Activated CD8-positive, alpha-beta memory T cell treated with anti-CD3 and anti-CD28 coated beads, Interleukin-2, amount 50 U/mL, for 24 hours (primary cell): Measurements from ENCODE around the gene KRTAP9-7.
"Not testable (repeated sequence)": the region's sequence is repeated elsewhere in the genome, so short reads cannot be mapped to it uniquely, and the experiment has no call there.

Source experiments
- DNase-seq: peaks from one replicate; pipeline ENCODE4 v3.0.0-alpha.2; 2020; ENCODE audit errors: extremely low read depth

Gene KRTAP9-7, protein sequence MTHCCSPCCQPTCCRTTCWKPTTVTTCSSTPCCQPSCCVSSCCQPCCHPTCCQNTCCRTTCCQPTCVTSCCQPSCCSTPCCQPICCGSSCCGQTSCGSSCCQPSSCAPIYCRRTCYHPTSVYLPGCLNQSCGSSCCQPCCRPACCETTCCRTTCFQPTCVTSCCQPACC

DNA sequence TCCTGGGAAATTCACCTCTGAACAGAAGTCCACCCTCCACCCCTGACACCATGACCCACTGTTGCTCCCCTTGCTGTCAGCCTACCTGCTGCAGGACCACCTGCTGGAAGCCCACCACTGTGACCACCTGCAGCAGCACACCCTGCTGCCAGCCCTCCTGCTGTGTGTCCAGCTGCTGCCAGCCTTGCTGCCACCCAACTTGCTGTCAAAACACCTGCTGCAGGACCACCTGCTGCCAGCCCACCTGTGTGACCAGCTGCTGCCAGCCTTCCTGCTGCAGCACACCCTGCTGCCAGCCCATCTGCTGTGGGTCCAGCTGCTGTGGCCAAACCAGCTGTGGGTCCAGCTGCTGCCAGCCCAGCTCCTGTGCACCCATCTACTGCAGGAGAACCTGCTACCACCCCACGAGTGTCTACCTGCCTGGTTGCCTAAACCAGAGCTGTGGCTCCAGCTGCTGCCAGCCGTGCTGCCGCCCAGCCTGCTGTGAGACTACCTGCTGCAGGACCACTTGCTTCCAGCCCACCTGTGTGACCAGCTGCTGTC, at the start of gene KRTAP9-7:
Gene KRTAP9-7, plus strand, starts transcription at position 51 of the 543 bp plus-strand sequence. Its CDS starts 0 bp downstream, at position 51.
- DNase-seq = not testable (repeated sequence)

DNA sequence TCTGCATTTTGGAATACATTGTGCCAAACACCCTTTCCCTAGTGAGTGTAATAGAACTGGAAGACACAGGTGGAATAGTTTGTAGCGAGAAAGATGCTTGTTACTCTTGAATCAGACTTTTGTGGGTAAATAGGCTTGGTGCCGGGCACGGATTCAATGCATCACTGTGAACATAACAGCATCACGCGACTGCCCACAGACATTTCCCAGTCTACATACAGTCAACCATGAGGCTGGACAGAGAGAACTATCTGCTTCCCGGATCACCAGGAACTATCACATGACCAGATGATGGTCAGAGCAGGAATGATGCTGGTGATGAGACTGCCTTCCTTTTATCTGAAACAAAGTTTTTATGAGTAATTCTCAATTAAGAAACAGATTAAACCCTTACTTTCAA, 49.4 kb upstream of the KRTAP9-7 start:
- DNase-seq = no peak

DNA sequence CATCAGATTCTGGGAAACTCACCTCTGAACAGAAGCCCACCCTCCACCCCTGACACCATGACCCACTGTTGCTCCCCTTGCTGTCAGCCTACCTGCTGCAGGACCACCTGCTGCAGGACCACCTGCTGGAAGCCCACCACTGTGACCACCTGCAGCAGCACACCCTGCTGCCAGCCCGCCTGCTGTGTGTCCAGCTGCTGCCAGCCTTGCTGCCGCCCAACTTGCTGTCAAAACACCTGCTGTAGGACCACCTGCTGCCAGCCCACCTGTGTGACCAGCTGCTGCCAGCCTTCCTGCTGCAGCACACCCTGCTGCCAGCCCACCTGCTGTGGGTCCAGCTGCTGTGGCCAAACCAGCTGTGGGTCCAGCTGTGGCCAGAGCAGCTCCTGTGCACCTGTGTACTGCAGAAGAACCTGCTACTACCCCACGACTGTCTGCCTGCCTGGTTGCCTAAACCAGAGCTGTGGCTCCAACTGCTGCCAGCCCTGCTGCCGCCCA, 48.9 kb upstream of the KRTAP9-7 start, which contains the start of gene KRTAP9-2:
Gene KRTAP9-2, plus strand, starts transcription at position 51 of the 498 bp plus-strand sequence. Its CDS starts 7 bp downstream, at position 58.
- DNase-seq = not testable (repeated sequence)

DNA sequence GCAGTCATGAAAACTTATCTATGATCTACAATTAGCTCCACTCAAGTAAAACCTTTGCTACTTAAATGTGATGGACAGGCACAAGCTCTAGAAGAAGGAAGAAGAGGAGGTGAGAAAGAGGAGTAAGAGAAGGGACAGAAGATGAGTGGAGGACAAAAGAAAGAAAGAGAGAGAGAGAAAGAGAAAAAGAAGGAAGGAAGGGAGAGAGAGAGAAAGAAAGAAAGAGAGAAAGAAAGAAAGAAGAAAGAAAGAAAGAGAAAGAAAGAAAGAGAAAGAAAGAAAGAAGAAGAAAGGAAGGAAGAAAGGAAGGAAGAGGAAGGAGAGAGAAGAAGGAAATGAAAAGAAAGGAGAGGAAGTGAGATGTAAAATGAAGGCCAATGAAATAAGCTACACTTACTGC, 45.4 kb upstream of the KRTAP9-7 start:
- DNase-seq = no peak

DNA sequence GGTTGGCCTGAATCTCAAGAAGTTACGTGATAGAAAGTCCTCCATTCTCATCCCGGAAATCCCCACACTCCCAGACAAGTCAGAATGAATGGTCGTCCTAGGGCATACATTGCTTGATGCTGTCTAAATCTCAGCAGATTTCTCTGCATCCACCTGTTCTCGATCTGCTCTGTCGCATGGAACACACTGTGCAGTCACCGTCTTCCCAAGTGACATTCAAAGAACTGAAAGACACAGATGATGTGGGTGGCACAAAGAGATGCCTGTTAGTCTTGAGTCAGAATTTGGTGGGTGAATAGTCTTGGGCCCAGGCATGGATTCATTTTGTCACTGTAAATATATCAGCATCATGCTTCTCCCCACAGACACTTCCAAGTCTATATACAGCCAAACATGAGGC, 43.8 kb upstream of the KRTAP9-7 start:
- DNase-seq = no peak

DNA sequence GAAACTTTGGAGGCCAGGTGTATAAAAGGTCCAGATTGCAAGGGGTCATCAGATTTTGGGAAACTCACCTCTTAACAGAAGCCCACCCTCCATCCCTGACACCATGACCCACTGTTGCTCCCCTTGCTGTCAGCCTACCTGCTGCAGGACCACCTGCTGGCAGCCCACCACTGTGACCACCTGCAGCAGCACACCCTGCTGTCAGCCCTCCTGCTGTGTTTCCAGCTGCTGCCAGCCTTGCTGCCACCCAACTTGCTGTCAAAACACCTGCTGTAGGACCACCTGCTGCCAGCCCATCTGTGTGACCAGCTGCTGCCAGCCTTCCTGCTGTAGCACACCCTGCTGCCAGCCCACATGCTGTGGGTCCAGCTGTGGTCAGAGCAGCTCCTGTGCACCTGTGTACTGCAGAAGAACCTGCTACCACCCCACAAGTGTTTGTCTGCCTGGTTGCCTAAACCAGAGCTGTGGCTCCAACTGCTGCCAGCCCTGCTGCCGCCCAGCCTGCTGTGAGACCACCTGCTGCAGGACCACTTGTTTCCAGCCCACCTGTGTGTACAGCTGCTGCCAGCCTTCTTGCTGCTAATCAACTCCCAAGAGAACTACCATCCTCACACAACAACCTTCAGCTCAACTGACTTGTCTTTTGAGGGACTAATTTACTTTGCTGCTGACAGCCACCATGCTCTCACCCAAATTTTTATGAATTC, 42.9 kb upstream of the KRTAP9-7 start, which contains the start of gene KRTAP9-3:
Gene KRTAP9-3, plus strand, starts transcription at position 51 of the 707 bp plus-strand sequence. Its CDS starts 53 bp downstream, at position 104.
- DNase-seq = not testable (repeated sequence)

DNA sequence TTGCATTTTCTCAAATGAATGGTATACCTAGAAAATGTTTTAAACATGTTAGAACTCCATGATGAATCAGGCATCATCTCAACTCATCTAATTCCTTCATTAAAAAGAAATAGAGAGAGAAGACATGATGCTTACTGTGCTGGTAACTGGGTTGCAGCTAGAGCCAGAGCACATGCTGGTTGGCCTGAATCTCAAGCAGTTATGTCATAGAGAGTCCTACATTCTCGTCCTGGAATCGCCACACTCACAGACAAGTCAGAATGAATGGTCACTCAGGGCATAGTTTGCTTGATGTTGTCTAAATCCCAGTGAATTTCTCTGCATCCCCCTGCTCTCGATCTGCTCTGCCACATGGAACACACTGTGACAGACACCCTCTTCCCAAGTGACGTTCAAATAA, 38.4 kb upstream of the KRTAP9-7 start:
- DNase-seq = not testable (repeated sequence)

DNA sequence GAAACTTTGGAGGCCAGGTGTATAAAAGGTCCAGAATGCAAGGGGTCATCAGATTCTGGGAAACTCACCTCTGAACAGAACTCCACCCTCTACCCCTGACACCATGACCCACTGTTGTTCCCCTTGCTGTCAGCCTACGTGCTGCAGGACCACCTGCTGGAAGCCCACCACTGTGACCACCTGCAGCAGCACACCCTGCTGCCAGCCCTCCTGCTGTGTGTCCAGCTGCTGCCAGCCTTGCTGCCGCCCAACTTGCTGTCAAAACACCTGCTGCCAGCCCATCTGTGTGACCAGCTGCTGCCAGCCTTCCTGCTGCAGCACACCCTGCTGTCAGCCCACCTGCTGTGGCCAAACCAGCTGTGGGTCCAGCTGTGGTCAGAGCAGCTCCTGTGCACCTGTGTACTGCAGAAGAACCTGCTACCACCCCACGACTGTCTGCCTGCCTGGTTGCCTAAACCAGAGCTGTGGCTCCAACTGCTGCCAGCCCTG, 37.5 kb upstream of the KRTAP9-7 start, which contains the start of gene KRTAP9-8:
Gene KRTAP9-8, plus strand, starts transcription at position 51 of the 489 bp plus-strand sequence. Its CDS starts 53 bp downstream, at position 104.
- DNase-seq = not testable (repeated sequence)

DNA sequence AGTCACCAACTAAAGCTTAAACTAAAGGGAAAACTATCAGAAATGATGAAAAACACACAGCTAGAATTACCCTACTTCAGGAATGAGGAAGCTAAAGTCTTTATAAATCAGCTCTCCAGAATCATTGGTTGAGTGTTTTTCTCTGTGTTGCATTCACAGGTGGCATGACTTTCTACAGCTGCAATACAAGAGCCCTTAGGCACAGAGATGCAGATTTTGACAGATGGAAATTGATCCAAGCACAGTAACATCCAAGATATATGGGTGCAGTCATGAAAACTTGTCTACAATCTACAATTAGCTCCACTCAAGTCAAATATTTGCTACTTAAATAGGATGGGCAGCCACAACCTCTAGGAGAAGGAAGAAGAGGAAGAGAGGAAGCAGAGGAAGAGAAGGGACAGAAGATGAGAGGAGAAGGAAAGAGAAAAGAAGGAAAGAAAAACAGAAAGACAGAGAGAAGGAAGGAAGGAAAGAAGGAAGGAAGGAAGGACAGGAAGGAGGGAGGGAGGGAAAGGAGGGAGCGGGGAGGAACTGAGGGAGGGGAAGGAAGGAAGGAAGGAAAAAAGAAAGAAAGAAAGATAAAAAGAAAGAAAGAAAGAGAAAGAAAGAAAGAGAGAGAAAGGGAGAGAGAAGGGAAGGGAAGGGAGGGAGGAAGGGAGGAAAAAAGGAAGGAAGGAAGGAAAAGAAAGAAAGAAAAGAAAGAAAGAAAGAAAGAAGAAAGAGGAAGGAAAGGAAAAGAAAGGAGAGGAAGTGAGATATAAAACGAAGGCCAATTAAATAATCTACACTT, 28.3 kb upstream of the KRTAP9-7 start:
- DNase-seq = not testable (repeated sequence)

DNA sequence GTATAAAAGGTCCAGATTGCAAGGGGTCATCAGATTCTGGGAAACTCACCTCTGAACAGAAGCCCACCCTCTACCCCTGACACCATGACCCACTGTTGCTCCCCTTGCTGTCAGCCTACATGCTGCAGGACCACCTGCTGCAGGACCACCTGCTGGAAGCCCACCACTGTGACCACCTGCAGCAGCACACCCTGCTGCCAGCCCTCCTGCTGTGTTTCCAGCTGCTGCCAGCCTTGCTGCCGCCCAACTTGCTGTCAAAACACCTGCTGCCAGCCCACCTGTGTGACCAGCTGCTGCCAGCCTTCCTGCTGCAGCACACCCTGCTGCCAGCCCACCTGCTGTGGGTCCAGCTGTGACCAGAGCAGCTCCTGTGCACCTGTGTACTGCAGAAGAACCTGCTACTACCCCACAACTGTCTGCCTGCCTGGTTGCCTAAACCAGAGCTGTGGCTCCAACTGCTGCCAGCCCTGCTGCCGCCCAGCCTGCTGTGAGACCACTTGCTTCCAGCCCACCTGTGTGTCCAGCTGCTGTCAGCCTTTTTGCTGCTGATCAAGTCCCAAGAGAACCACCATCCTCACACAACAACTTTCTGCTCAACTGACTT, 25.8 kb upstream of the KRTAP9-7 start, which contains the start of gene KRTAP9-4:
Gene KRTAP9-4, plus strand, starts transcription at position 51 of the 604 bp plus-strand sequence. Its CDS starts 34 bp downstream, at position 85.
- DNase-seq = not testable (repeated sequence)

DNA sequence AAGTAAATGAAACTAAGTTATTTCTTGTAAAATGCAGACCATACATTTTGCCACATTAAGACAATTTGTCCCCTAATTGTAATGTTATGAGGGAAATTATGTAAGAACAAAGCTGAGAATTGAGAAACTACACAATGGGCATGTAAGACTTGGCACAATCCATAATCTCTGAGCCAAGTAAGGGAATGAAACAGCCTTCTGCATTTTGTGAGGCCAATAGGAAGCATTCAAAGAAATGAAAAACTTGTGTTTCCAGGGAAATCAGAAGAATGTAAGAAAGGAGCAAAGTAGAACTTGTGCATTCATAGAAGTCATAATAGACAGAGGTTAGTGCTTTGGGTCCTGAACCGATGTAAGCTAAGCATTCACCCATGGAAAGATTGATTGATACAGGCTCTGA, 24.2 kb upstream of the KRTAP9-7 start:
- no peak for DNase-seq

DNA sequence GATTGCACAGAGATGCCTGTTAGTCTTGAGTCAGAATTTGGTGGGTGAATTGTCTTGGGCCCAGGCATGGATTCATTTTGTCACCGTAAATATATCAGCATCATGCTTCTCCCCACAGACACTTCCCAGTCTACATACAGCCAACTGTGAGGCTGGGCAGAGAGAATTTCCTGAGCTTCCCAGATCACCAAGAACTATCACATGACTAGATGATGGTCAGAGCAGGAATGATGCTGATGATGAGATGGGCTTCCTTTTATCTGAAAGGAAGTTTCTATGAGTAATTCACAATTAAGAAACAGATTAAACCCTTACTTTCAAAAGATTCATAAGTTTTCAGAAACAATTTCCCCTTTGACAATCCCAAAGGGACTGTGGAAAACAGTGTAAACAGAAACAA, 20.6 kb upstream of the KRTAP9-7 start:
- DNase-seq = no peak

DNA sequence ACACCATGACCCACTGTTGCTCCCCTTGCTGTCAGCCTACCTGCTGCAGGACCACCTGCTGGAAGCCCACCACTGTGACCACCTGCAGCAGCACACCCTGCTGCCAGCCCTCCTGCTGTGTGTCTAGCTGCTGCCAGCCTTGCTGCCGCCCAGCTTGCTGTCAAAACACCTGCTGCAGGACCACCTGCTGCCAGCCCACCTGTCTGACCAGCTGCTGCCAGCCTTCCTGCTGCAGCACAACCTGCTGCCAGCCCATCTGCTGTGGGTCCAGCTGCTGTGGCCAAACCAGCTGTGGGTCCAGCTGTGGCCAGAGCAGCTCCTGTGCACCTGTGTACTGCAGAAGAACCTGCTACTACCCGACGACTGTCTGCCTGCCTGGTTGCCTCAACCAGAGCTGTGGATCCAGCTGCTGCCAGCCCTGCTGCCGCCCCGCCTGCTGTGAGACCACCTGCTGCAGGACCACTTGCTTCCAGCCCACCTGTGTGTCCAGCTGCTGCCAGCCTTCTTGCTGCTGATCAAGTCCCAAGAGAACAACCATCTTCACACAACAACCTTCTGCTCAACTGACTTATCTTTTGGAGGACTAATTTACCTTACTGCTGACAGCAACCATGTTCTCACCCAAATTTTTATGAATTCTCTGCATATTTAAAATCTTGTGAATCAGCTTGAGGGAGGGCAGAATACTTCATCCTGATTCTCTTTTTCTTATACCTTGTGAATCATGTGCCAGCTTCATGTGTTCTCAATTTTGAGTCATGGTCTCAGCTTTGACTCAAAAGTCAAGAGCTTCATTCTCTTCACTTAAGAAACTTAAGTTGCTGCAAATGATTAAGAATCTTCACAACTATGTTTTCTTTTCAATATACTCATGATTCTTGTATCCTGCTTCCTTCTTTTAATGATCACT, 19.9 kb upstream of the KRTAP9-7 start, which contains the start of gene KRTAP9-9:
Gene KRTAP9-9, plus strand, starts transcription at position 4 of the 910 bp plus-strand sequence.
- not testable (repeated sequence) for DNase-seq

DNA sequence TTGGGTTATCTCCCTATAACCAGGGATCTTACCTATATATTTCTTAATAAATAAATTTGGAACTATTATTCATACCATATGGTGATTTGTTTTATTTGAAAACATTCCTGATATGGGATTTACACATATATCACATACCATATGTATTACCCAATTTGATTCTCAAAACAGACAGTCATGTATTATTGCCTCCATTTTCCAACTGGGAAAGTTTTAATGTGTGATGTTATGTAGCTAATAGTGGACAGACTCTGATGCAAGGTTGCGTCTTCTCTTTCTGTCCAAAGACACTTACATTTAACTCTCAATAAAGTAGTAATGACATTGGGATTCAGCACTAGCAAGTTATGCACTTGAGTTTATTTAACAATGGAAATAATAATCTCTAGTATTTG, 19.2 kb upstream of the KRTAP9-7 start:
- DNase-seq = no peak

DNA sequence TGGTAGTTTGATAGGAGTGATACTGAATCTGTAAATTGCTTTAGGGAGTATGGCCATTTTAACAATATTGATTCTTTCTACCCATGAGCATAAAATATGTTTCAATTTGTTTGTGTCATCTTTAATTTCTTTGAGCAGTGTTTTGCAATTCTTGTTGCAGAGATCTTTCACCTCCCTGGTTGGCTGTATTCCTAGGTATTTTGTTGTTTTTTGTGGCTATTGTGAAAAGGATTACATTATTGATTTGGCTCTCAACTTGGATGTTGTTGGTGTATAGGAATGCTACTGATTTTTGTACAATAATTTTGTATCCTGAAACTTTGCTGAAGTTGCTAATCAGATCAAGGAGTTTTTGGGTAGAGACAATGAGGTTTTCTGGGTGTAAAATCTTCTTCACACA, 17.1 kb upstream of the KRTAP9-7 start:
- DNase-seq = no peak

DNA sequence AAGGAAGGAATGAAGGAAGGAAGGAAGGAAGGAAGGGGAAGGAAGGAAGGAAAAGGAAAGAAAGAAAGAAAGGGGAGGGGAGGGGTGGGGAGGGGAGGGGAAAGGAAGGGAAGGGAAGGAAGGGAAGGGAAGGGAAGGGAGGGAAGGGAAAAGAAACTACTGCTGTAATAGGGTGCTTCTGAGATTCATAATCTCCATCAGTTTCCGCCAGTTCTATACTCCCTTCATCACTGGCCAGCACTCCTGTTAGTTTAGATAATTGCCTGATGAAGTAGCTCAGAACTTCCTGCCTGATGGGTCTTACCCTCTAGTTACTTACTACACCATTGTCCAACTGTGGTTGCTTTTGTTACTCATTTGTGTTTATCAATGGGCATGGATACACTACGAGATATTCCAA, 12.3 kb upstream of the KRTAP9-7 start:
- DNase-seq = no peak

DNA sequence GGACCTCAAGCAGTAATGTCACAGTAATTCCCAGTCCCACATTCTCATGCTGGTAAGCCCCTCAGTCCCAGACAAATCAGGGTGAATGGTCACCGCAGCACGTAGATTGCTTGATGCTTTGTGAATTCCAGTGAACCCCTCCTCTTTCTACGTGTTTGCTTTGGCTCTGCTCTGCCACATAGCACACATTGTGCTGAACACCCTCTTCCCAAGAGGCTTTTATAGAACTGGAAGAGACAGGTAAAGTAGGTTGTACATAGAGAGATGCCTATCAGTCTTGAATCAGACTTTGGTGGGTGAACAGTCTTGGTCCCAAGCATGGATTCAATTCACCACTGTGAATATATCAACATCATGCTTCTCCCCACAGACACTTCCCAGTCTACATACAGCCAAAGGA, 10.9 kb upstream of the KRTAP9-7 start:
- no peak for DNase-seq

DNA sequence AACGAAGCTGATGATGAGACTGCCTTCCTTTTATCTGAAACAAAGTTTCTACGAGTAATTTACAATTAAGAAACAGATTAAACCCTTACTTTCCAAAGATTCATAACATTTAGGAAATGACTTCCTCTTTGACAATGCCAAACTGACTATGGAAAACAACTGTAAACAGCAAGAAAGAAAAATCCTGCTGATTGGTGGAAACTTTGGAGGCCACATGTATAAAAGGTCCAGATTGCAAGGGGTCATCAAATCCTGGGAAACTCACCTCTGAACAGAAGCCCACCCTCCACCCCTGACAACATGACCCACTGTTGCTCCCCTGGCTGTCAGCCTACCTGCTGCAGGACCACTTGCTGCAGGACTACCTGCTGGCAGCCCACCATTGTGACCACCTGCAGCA, 10.4 kb upstream of the KRTAP9-7 start, which contains the start of gene KRTAP9-6:
Gene KRTAP9-6, plus strand, starts transcription at position 301 of the 400 bp plus-strand sequence. Its CDS starts 0 bp downstream, at position 301.
- no peak for DNase-seq

DNA sequence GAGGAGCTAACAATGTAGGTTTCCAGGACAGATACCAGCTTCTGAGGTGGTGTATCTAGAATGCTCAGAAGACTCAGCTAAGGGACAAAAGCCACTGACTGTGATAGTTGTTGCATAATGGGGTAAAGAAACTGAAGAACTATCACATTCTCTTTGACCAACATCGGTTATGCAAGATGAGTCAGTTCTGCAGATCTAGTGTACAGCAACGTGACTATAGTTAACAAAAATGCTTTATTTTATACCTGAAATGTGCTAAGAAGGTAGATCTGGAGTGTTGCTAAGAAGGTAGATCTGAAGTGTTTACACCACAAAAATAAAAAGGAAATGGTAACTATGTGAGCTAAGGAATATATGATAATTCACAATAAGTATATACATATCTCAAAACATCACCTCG, 7.8 kb upstream of the KRTAP9-7 start:
- no peak for DNase-seq

DNA sequence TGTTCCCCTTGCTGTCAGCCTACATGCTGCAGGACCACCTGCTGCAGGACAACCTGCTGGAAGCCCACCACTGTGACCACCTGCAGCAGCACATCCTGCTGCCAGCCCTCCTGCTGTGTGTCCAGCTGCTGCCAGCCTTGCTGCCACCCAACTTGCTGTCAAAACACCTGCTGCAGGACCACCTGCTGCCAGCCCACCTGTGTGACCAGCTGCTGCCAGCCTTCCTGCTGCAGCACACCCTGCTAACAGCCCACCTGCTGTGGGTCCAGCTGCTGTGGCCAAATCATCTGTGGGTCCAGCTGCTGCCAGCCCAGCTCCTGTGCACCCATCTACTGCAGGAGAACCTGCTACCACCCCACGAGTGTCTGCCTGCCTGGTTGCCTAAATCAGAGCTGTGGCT, 4.2 kb upstream of the KRTAP9-7 start:
- not testable (repeated sequence) for DNase-seq
